Activated CD8-positive, alpha-beta memory T cell treated with anti-CD3 and anti-CD28 coated beads, Interleukin-2, amount 50 U/mL, for 24 hours (primary cell): ENCODE measurements around the gene ARL3.

Source experiments
- DNase-seq: peaks from one replicate; pipeline ENCODE4 v3.0.0-alpha.2; 2020; ENCODE audit errors: extremely low read depth

ARL3 gene

GRCh38 chr10:102651455-102652169, 62.6 kb downstream of the ARL3 start:
- DNase-seq: no peak

GRCh38 chr10:102650655-102651454, 63.3 kb downstream of the ARL3 start:
- no peak for DNase-seq

GRCh38 chr10:102649797-102650654, 64.2 kb downstream of the ARL3 start:
- DNase-seq: no peak

GRCh38 chr10:102648889-102649796, 65.1 kb downstream of the ARL3 start:
- DNase-seq: no peak

GRCh38 chr10:102648269-102648888, 65.8 kb downstream of the ARL3 start:
- no peak for DNase-seq

- DNase-seq: no peak
These were observed 66.5 kb downstream of the ARL3 start for GRCh38 chr10:102647443-102648268.

- no peak for DNase-seq
These were observed 67.4 kb downstream of the ARL3 start for GRCh38 chr10:102646610-102647442.

GRCh38 chr10:102645741-102646609, 68.2 kb downstream of the ARL3 start:
- peak; percentile 62 for DNase-seq

- no peak for DNase-seq
These were observed 68.8 kb downstream of the ARL3 start for GRCh38 chr10:102645388-102645740.

GRCh38 chr10:102644646-102645387, 69.4 kb downstream of the ARL3 start:
- no peak for DNase-seq

- no peak for DNase-seq
These were observed 70.0 kb downstream of the ARL3 start, which contains the start of gene TRIM8 for GRCh38 chr10:102644066-102644645. TRIM8 (plus strand) TSS chr10:102644479; CDS start chr10:102644618, 139 bp downstream.

GRCh38 chr10:102643336-102644065, 70.7 kb downstream of the ARL3 start:
- no peak for DNase-seq

- no peak for DNase-seq
These were observed 71.4 kb downstream of the ARL3 start for GRCh38 chr10:102642736-102643335.

GRCh38 chr10:102641880-102642735, 72.1 kb downstream of the ARL3 start:
- DNase-seq: peak; percentile 96

- DNase-seq: no peak
These were observed 72.8 kb downstream of the ARL3 start for GRCh38 chr10:102641402-102641801.
